ENCODE data around the gene SRRM3. TPM values are rescaled to one million over a fixed set of nuclear protein-coding genes. Genes with fewer than 3 reads are reported as not detected.
"Not testable (repeated sequence)": the region's sequence is repeated elsewhere in the genome, so short reads cannot be mapped to it uniquely, and the experiment has no call there.

Gene SRRM3
- polyA plus RNA-seq, 1 donor from 2014 or later: 34.9 TPM

- H3K36me3 ChIP-seq (ENCODE audit: insufficient read depth, low read length); H3K4me3 ChIP-seq (ENCODE audit: low read length); H3K9ac ChIP-seq (ENCODE audit: low read length); H3K27ac ChIP-seq (ENCODE audit: low read length); H2AFZ ChIP-seq (ENCODE audit: low read depth, low read length); H3K27me3 ChIP-seq (ENCODE audit: insufficient read depth, low read depth, low read length); H3F3A ChIP-seq (ENCODE audit: insufficient read depth, low read length, poor library complexity, severe bottlenecking); H3K4me2 ChIP-seq (ENCODE audit: low read length); H3K79me2 ChIP-seq (replicated peaks; ENCODE audit: insufficient read depth, low read length); H3K9me2 ChIP-seq (ENCODE audit: insufficient read depth, low read length); H4K20me1 ChIP-seq (ENCODE audit: insufficient read depth); H3K9me3 ChIP-seq (ENCODE audit: low read length): not testable (repeated sequence)
Observed at GRCh38 chr7:76153571-76154230, 48.0 kb upstream of the SRRM3 start.

- Histone ChIP-seq H3K36me3 (ENCODE audit: insufficient read depth, low read length) (no peaks in the 10 kb centered on the region), H3K9me3 (ENCODE audit: low read length) (no peaks in the 10 kb centered on the region), H3K4me2 (ENCODE audit: low read length) (no peak overlapping the region), H2AFZ (ENCODE audit: low read depth, low read length) (no peak overlapping the region), H3K27me3 (ENCODE audit: insufficient read depth, low read depth, low read length) (no peaks in the 10 kb centered on the region), H3K4me3 (ENCODE audit: low read length) (no peak overlapping the region), H3K9me2 (ENCODE audit: insufficient read depth, low read length) (no peaks in the 10 kb centered on the region), H3K9ac (ENCODE audit: low read length) (no peak overlapping the region), H3F3A (ENCODE audit: insufficient read depth, low read length, poor library complexity, severe bottlenecking) (no peaks in the 10 kb centered on the region), H3K27ac (ENCODE audit: low read length) (no peak overlapping the region), H4K20me1 (ENCODE audit: insufficient read depth) (no peaks in the 10 kb centered on the region), H3K79me2 (replicated peaks; ENCODE audit: insufficient read depth, low read length) (no peaks in the 10 kb centered on the region)
- no peak for TF ChIP-seq POLR2AphosphoS5 (IDR thresholded peaks at IDR 0.05)
- no peak for TF ChIP-seq RAD21 (conservative IDR thresholded peaks at IDR 0.05)
- TF ChIP-seq TAF1 (IDR thresholded peaks at IDR 0.05; ENCODE audit: low read depth): no peak
- no peak for TF ChIP-seq MXI1 (conservative IDR thresholded peaks at IDR 0.05; ENCODE audit: poor library complexity, severe bottlenecking)
- TF ChIP-seq CTCF (IDR thresholded peaks at IDR 0.05; ENCODE audit: poor library complexity, severe bottlenecking): no peak
- TF ChIP-seq SMC3 (conservative IDR thresholded peaks at IDR 0.05; ENCODE audit: poor library complexity): no peak
- no peak for TF ChIP-seq EZH2 (IDR thresholded peaks at IDR 0.05; ENCODE audit: borderline replicate concordance, insufficient read depth, low read length, poor library complexity, severe bottlenecking)
- no peak for TF ChIP-seq EP300 (conservative IDR thresholded peaks at IDR 0.05; ENCODE audit: poor library complexity, severe bottlenecking)
- TF ChIP-seq, protein P1, sequence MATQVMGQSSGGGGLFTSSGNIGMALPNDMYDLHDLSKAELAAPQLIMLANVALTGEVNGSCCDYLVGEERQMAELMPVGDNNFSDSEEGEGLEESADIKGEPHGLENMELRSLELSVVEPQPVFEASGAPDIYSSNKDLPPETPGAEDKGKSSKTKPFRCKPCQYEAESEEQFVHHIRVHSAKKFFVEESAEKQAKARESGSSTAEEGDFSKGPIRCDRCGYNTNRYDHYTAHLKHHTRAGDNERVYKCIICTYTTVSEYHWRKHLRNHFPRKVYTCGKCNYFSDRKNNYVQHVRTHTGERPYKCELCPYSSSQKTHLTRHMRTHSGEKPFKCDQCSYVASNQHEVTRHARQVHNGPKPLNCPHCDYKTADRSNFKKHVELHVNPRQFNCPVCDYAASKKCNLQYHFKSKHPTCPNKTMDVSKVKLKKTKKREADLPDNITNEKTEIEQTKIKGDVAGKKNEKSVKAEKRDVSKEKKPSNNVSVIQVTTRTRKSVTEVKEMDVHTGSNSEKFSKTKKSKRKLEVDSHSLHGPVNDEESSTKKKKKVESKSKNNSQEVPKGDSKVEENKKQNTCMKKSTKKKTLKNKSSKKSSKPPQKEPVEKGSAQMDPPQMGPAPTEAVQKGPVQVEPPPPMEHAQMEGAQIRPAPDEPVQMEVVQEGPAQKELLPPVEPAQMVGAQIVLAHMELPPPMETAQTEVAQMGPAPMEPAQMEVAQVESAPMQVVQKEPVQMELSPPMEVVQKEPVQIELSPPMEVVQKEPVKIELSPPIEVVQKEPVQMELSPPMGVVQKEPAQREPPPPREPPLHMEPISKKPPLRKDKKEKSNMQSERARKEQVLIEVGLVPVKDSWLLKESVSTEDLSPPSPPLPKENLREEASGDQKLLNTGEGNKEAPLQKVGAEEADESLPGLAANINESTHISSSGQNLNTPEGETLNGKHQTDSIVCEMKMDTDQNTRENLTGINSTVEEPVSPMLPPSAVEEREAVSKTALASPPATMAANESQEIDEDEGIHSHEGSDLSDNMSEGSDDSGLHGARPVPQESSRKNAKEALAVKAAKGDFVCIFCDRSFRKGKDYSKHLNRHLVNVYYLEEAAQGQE (IDR thresholded peaks at IDR 0.05; ENCODE audit: borderline replicate concordance): no peak
Observed at GRCh38 chr7:76155938-76156337, 45.8 kb upstream of the SRRM3 start.

DNA sequence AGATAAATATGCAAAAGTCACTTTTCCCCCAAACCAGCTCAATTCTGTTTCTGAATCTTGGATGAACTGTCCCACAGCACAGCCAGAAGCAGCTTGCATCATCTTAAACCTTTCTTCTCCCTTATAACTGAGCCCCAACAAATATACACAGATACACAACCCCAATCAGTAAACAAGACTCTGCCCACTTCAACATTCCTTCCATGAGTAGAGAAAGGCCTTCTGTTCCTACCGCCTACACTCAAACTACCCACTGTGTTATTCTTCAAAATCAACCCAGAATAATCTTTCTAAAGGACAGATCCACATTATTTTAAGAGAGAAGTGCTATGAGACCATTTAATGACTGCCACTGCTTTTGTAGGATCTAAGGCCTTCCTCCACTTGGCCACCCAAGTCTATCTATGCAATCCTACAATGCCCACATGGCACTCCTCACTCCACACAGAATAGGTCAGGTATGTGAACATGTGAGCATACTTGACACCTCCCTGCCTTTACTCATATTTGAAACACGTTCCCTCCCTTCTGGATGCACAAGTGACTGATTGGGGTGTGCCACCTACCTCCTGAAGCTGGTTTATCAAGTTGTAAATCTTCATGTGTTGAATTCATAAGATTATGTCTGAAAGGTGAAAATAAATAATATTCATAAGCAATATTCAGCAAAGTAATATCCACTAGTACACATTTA, 44.6 kb upstream of the SRRM3 start:
- not testable (repeated sequence) for H3K27me3 ChIP-seq (ENCODE audit: insufficient read depth, low read depth, low read length); H3K4me2 ChIP-seq (ENCODE audit: low read length); H3K36me3 ChIP-seq (ENCODE audit: insufficient read depth, low read length); H3K9me2 ChIP-seq (ENCODE audit: insufficient read depth, low read length); H3F3A ChIP-seq (ENCODE audit: insufficient read depth, low read length, poor library complexity, severe bottlenecking); H3K9ac ChIP-seq (ENCODE audit: low read length); H3K4me3 ChIP-seq (ENCODE audit: low read length); H3K27ac ChIP-seq (ENCODE audit: low read length); H3K9me3 ChIP-seq (ENCODE audit: low read length); H3K79me2 ChIP-seq (replicated peaks; ENCODE audit: insufficient read depth, low read length); H2AFZ ChIP-seq (ENCODE audit: low read depth, low read length); H4K20me1 ChIP-seq (ENCODE audit: insufficient read depth)

GRCh38 chr7:76158416-76158815, 43.3 kb upstream of the SRRM3 start:
- H3K27ac ChIP-seq (ENCODE audit: low read length): not testable (repeated sequence)

More at GRCh38 chr7:76158416-76158815, 43.3 kb upstream of the SRRM3 start:
- not testable (repeated sequence) for H3K9me2 ChIP-seq (ENCODE audit: insufficient read depth, low read length); H4K20me1 ChIP-seq (ENCODE audit: insufficient read depth); H2AFZ ChIP-seq (ENCODE audit: low read depth, low read length); H3K27me3 ChIP-seq (ENCODE audit: insufficient read depth, low read depth, low read length); H3K9me3 ChIP-seq (ENCODE audit: low read length); H3K36me3 ChIP-seq (ENCODE audit: insufficient read depth, low read length); H3K4me2 ChIP-seq (ENCODE audit: low read length); H3K79me2 ChIP-seq (replicated peaks; ENCODE audit: insufficient read depth, low read length); H3K4me3 ChIP-seq (ENCODE audit: low read length); H3K9ac ChIP-seq (ENCODE audit: low read length); H3F3A ChIP-seq (ENCODE audit: insufficient read depth, low read length, poor library complexity, severe bottlenecking)

All from neural cell (in vitro differentiated cells).